GM12878 (cell line): Measurements from ENCODE around the gene HPSE. TPM values are rescaled to one million over a fixed set of nuclear protein-coding genes. Genes with fewer than 3 reads are reported as not detected.

ENCODE experiments used
- ATAC-seq: fragments of 200-7000 bp; cut with Tn5 transposase; 3 replicates; pipeline ENCODE4 v1.9.1; 2020; ENCODE audit warnings: mild to moderate bottlenecking, moderate library complexity
- BruUV-seq: library from RNA; stranded (reverse); fragments of 400-500 nt; replicated peaks from 2 replicates; lab custom pipeline; 2021; lab: Mats Ljungman, UMichigan
- CTCF ChIA-PET: fragments of 300-600 bp; sonication (Branson Sonifier 250); formaldehyde crosslinking; extraction: SDS; loops from one replicate; lab custom pipeline; 2021; ENCODE audit warnings: inconsistent platforms; lab: Yijun Ruan, JAX
- POLR2A ChIA-PET: fragments of 350-600 bp; formaldehyde crosslinking; extraction: SDS; loops from one replicate; lab custom pipeline; 2021; ENCODE audit warnings: inconsistent platforms; lab: Charles Lee
- RAD21 ChIA-PET: fragments of 300-600 bp; sonication (Branson Sonifier 250); formaldehyde crosslinking; loops from one replicate; lab custom pipeline; 2023; ENCODE audit warnings: antibody characterized with exemption; ENCODE audit not compliant: unreplicated experiment; lab: Charles Lee
- SMC1A ChIA-PET: fragments of 300-600 bp; sonication (Branson Sonifier 250); formaldehyde crosslinking; loops from one replicate; lab custom pipeline; 2023; ENCODE audit not compliant: unreplicated experiment, uncharacterized antibody; lab: Charles Lee
- DNase-seq: peaks from one replicate; pipeline ENCODE4 v3.0.0-alpha.2; 2011; ENCODE audit warnings: low read depth, low spot score
- FAIRE-seq: peaks from 3 replicates; lab custom pipeline; 2011; peaks lifted over from hg19 to GRCh38; lab: Jason Lieb, UNC
- H2AFZ ChIP-seq: 2 replicates; pipeline ENCODE4 v1.6.0; 2011; ENCODE audit warnings: low read depth, low read length, control low read depth; ENCODE audit not compliant: control insufficient read depth
- H3K27ac ChIP-seq: 2 replicates; pipeline ENCODE4 v1.5.1; 2011; ENCODE audit warnings: control low read depth; ENCODE audit not compliant: control insufficient read depth, insufficient read depth
- H3K27me3 ChIP-seq, 2 experiments: replicated peaks in 1 of 2; 2 replicates each; pipeline versions ENCODE4 v1.6.0 to v1.6.1; 2011; ENCODE audit warnings: low read length in 1 of 2; ENCODE audit not compliant: control insufficient read depth in 2 of 2, insufficient read depth in 2 of 2
- H3K36me3 ChIP-seq, 2 experiments: 2 replicates each; pipeline ENCODE4 v1.5.1; 2011; ENCODE audit warnings: low read length in 1 of 2; ENCODE audit not compliant: control insufficient read depth in 2 of 2, insufficient read depth in 2 of 2
- H3K4me1 ChIP-seq: 2 replicates; pipeline ENCODE4 v1.6.1; 2011; ENCODE audit warnings: mild to moderate bottlenecking, low read length, moderate library complexity, mixed read lengths; ENCODE audit not compliant: control insufficient read depth, insufficient read depth
- H3K4me2 ChIP-seq: 2 replicates; pipeline ENCODE4 v1.6.0; 2011; ENCODE audit warnings: control low read depth; ENCODE audit not compliant: control insufficient read depth, insufficient read depth
- H3K4me3 ChIP-seq: fragments of 200-600 bp; sonication (generic); 2 replicates; pipeline ENCODE4 v1.5.1; 2016
- H3K79me2 ChIP-seq: 2 replicates; pipeline ENCODE4 v1.6.0; 2011; ENCODE audit warnings: low read length; ENCODE audit not compliant: control insufficient read depth, insufficient read depth
- H3K9ac ChIP-seq: 2 replicates; pipeline ENCODE4 v1.8.0; 2011; ENCODE audit warnings: low read length, control low read depth, mixed read lengths; ENCODE audit not compliant: control insufficient read depth, insufficient read depth
- H3K9me3 ChIP-seq: replicated peaks from 3 replicates; pipeline ENCODE4 v1.5.1; 2011; ENCODE audit warnings: mild to moderate bottlenecking, low read length; ENCODE audit not compliant: control insufficient read depth, insufficient read depth
- H4K20me1 ChIP-seq: 2 replicates; pipeline ENCODE4 v1.6.0; 2011; ENCODE audit not compliant: control insufficient read depth, insufficient read depth
- BRCA1 ChIP-seq: IDR thresholded peaks from 2 replicates; pipeline ENCODE4 v1.6.1; 2011; ENCODE audit warnings: low read depth, low read length, improper control_type of control experiment
- CBFB ChIP-seq: IDR thresholded peaks from 2 replicates; pipeline ENCODE4 v1.6.1; 2016; ENCODE audit warnings: antibody characterized with exemption, low read depth
- CBX3 ChIP-seq: fragments of 200-600 bp; sonication (generic); IDR thresholded peaks from 2 replicates; pipeline ENCODE4 v1.6.1; 2016; ENCODE audit warnings: low read depth, borderline replicate concordance
- CHD1 ChIP-seq: IDR thresholded peaks from 2 replicates; pipeline ENCODE4 v1.6.1; 2012; ENCODE audit warnings: low read depth, low read length, improper control_type of control experiment
- CHD2 ChIP-seq: IDR thresholded peaks from 2 replicates; pipeline ENCODE4 v1.6.1; 2011; ENCODE audit warnings: low read depth, low read length, improper control_type of control experiment, borderline replicate concordance
- CHD4 ChIP-seq: fragments of 200-600 bp; sonication (generic); IDR thresholded peaks from 2 replicates; pipeline ENCODE4 v1.6.1; 2016; ENCODE audit warnings: mild to moderate bottlenecking
- ESRRA ChIP-seq: IDR thresholded peaks from 2 replicates; pipeline ENCODE4 v1.6.1; 2012; ENCODE audit warnings: mild to moderate bottlenecking, low read length, improper control_type of control experiment
- EZH2 ChIP-seq: IDR thresholded peaks from 2 replicates; pipeline ENCODE4 v1.6.1; 2012; ENCODE audit warnings: low read depth, mild to moderate bottlenecking, control low read depth, inconsistent platforms, low read length, borderline replicate concordance; ENCODE audit not compliant: control insufficient read depth
- PAX5 ChIP-seq: IDR thresholded peaks from 2 replicates; pipeline ENCODE4 v1.6.1; 2011; ENCODE audit warnings: low read depth, low read length, borderline replicate concordance
- RAD21 ChIP-seq: IDR thresholded peaks from 2 replicates; pipeline ENCODE4 v1.6.1; 2011; ENCODE audit warnings: mild to moderate bottlenecking, low read depth, low read length, moderate library complexity; ENCODE audit not compliant: insufficient read depth
- RBBP5 ChIP-seq: fragments of 200-600 bp; sonication (generic); conservative IDR thresholded peaks from 2 replicates; pipeline ENCODE4 v1.6.1; 2016
- RELA ChIP-seq: fragments of 450-650 bp; IDR thresholded peaks from 2 replicates; pipeline ENCODE4 v1.8.0; 2014; ENCODE audit warnings: borderline replicate concordance; ENCODE audit not compliant: partially characterized antibody
- STAT1 ChIP-seq: fragments of 450-650 bp; conservative IDR thresholded peaks from 2 replicates; pipeline ENCODE4 v1.6.1; 2014; ENCODE audit warnings: antibody characterized with exemption, mild to moderate bottlenecking
- TARDBP ChIP-seq: IDR thresholded peaks from 2 replicates; pipeline ENCODE4 v1.6.1; 2016; ENCODE audit warnings: borderline replicate concordance
- YBX1 ChIP-seq: fragments of 450-650 bp; IDR thresholded peaks from 2 replicates; pipeline ENCODE4 v1.6.1; 2016; ENCODE audit warnings: antibody characterized with exemption
- ZNF622 ChIP-seq: fragments of 450-650 bp; IDR thresholded peaks from 2 replicates; pipeline ENCODE4 v1.6.1; 2017; ENCODE audit warnings: mild to moderate bottlenecking, inconsistent platforms
- WGBS: methylation state at CpG from one replicate; pipeline ENCODE4 v1.1.6; 2016; ENCODE audit warnings: low lambda C conversion rate; ENCODE audit not compliant: insufficient replicate concordance, insufficient coverage; ENCODE audit errors: missing lambda C conversion rate; 5-methylcytosine and 5-hydroxymethylcytosine counted together
- in situ Hi-C: fragments of 300-500 bp; cut with MboI; formaldehyde crosslinking; loops from 9 replicates; pipeline ENCODE4 v1.14.3; 2018; ENCODE audit warnings: mixed read lengths
- intact Hi-C: fragments of 100-400 bp; cut with micrococcal nuclease; formaldehyde crosslinking; loops from one replicate; pipeline ENCODE4 v1.14.2; 2022; ENCODE audit not compliant: unreplicated experiment
- polyA plus RNA-seq, 11 experiments: library from polyadenylated mRNA; depleted of rRNA in 4 of 11; unstranded in 6 of 11; stranded (reverse) in 5 of 11; fragments of >200 nt; fragmentation: Nextera tagmentation in 4 of 11; fragmentation: Illumina TruSeq in 1 of 11; extraction: Ambion mirVana in 4 of 11; extraction: Trizol in 1 of 11; gene quantifications; 1 replicate in 1 of 11; 2 replicates in 10 of 11; pipeline versions ENCODE4 v1.2.1 to v1.2.3, GENCODE V29; 2011 to 2016; ENCODE audit warnings: inconsistent platforms in 2 of 11, missing spikeins in 2 of 11, low read depth in 1 of 11
- total RNA-seq, 4 experiments: library from RNA; depleted of rRNA in 3 of 4; stranded (reverse); fragments of >200 nt in 3 of 4; fragmentation: Illumina TruSeq in 1 of 4; extraction: Trizol in 1 of 4; gene quantifications; 2 replicates each; pipeline versions ENCODE4 v1.2.1 to v1.2.3, GENCODE V29; 2013 to 2021
- TF ChIP-seq, protein P1 (sequence below): fragments of 450-650 bp; IDR thresholded peaks from 2 replicates; pipeline ENCODE4 v1.6.1; 2017; ENCODE audit warnings: borderline replicate concordance
- TF ChIP-seq, protein P2 (sequence below): fragments of 450-650 bp; IDR thresholded peaks from 2 replicates; pipeline ENCODE4 v1.6.1; 2017; ENCODE audit warnings: low read depth, mild to moderate bottlenecking, moderate library complexity
- TF ChIP-seq, protein P3 (sequence below): IDR thresholded peaks from 2 replicates; pipeline ENCODE4 v1.6.1; 2012; ENCODE audit warnings: low read depth, low read length, improper control_type of control experiment
- TF ChIP-seq, protein P4 (sequence below): IDR thresholded peaks from 2 replicates; pipeline ENCODE4 v1.6.1; 2011; ENCODE audit warnings: mild to moderate bottlenecking, low read depth, low read length, moderate library complexity; ENCODE audit not compliant: insufficient replicate concordance

Gene HPSE
- total and polyA plus RNA-seq, 10 of the 15 experiments (the other 5 are each of a cell fraction or from before 2014, with no cell fraction given): 0.16 to 0.89 (median 0.58) TPM

DNA sequence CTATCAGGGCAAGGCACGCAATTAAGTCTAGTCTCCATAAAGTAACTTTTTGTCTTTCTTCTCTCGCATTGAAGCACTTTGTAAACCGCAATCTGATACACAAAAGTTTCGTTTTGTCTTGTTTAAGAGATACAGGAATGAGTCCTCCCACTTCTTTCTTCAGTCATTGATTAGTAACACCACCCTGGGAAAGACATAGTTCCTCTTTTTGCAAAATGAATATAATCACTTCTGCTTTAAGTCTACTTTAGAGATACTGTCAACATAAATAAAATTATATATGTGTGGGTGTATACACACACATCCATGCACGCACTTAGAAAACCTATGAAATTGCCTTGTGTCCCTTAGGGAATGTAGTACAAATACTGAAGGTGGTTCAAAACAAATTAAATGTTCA is 61.7 kb downstream of the HPSE start:
- peaks cover 10% of the 10 kb centered on the region for H3K79me2 ChIP-seq
- intact Hi-C loops (loop anchor here (1.0 to 2.0 kb wide), 3 partner anchors 33 to 98 kb away; no protein-coding TSS in a partner anchor), in situ Hi-C loops (no loop called here)
- peak overlapping the region; percentile 69 for H3K4me2 ChIP-seq
- peak; percentile 91 for FAIRE-seq
- H3K4me1 ChIP-seq: peaks cover 51% of the 10 kb centered on the region
- WGBS: 0% methylated on average over 5 of the region's 5 CpGs
- H3K27me3 ChIP-seq: no peaks in the 10 kb centered on the region
- ChIA-PET RAD21 (interaction anchor here (1.0 to 3.6 kb wide), 12 partner anchors 8 to 202 kb away, joined by 3 to 27 read pairs (median 5); partner anchors contain the start of gene COQ2), POLR2A (interaction anchor here (1.4 kb wide), 1 partner anchor 160 kb away, joined by 5 read pairs; no protein-coding TSS in a partner anchor), CTCF (interaction anchor here (0.8 to 3.9 kb wide), 17 partner anchors 9 to 376 kb away, joined by 3 to 54 read pairs (median 6); partner anchors contain the start of genes COPS4 and COQ2), SMC1A (interaction anchor here (1.0 to 7.1 kb wide), 13 partner anchors 8 to 374 kb away, joined by 3 to 50 read pairs (median 8); partner anchors contain the start of gene COQ2)
- peak overlapping the region; percentile 92 for H3K27ac ChIP-seq
- H2AFZ ChIP-seq: no peak overlapping the region
- H3K4me3 ChIP-seq: no peak overlapping the region; the same call in 1 of the 2 replicates
- H3K9ac ChIP-seq: no peak overlapping the region
- peaks cover 2 to 21% of the 10 kb centered on the region in 2 experiments for H3K36me3 ChIP-seq
- H4K20me1 ChIP-seq: no peaks in the 10 kb centered on the region
- ATAC-seq: peak; percentile 80
- DNase-seq: peak; percentile 95
- H3K9me3 ChIP-seq: no peaks in the 10 kb centered on the region
- BruUV-seq: no TSS peak
- TF ChIP-seq ZNF622: no peak
- TF ChIP-seq RELA: no peak
- TF ChIP-seq PAX5: peak; percentile 71
- TF ChIP-seq RAD21: no peak
- TF ChIP-seq, protein P1, sequence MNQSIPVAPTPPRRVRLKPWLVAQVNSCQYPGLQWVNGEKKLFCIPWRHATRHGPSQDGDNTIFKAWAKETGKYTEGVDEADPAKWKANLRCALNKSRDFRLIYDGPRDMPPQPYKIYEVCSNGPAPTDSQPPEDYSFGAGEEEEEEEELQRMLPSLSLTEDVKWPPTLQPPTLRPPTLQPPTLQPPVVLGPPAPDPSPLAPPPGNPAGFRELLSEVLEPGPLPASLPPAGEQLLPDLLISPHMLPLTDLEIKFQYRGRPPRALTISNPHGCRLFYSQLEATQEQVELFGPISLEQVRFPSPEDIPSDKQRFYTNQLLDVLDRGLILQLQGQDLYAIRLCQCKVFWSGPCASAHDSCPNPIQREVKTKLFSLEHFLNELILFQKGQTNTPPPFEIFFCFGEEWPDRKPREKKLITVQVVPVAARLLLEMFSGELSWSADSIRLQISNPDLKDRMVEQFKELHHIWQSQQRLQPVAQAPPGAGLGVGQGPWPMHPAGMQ: no peak
- no peak for TF ChIP-seq EZH2
- TF ChIP-seq, protein P2, sequence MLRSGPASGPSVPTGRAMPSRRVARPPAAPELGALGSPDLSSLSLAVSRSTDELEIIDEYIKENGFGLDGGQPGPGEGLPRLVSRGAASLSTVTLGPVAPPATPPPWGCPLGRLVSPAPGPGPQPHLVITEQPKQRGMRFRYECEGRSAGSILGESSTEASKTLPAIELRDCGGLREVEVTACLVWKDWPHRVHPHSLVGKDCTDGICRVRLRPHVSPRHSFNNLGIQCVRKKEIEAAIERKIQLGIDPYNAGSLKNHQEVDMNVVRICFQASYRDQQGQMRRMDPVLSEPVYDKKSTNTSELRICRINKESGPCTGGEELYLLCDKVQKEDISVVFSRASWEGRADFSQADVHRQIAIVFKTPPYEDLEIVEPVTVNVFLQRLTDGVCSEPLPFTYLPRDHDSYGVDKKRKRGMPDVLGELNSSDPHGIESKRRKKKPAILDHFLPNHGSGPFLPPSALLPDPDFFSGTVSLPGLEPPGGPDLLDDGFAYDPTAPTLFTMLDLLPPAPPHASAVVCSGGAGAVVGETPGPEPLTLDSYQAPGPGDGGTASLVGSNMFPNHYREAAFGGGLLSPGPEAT: peak; percentile 94
- TF ChIP-seq, protein P3, sequence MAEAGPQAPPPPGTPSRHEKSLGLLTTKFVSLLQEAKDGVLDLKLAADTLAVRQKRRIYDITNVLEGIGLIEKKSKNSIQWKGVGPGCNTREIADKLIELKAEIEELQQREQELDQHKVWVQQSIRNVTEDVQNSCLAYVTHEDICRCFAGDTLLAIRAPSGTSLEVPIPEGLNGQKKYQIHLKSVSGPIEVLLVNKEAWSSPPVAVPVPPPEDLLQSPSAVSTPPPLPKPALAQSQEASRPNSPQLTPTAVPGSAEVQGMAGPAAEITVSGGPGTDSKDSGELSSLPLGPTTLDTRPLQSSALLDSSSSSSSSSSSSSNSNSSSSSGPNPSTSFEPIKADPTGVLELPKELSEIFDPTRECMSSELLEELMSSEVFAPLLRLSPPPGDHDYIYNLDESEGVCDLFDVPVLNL: no peak
- peak; percentile 72; the same call in 1 of the 2 replicates for TF ChIP-seq CHD2
- peak; percentile 70; the same call in 1 of the 2 replicates for TF ChIP-seq CHD4
- TF ChIP-seq CHD1: no peak
- TF ChIP-seq CBX3: no peak
- TF ChIP-seq TARDBP: no peak
- no peak for TF ChIP-seq BRCA1
- no peak for TF ChIP-seq STAT1
- TF ChIP-seq CBFB: peak; percentile 77
- TF ChIP-seq, protein P4, sequence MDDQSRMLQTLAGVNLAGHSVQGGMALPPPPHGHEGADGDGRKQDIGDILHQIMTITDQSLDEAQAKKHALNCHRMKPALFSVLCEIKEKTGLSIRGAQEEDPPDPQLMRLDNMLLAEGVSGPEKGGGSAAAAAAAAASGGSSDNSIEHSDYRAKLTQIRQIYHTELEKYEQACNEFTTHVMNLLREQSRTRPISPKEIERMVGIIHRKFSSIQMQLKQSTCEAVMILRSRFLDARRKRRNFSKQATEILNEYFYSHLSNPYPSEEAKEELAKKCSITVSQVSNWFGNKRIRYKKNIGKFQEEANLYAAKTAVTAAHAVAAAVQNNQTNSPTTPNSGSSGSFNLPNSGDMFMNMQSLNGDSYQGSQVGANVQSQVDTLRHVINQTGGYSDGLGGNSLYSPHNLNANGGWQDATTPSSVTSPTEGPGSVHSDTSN: no peak
- TF ChIP-seq ESRRA: no peak
- TF ChIP-seq RBBP5: no peak
- TF ChIP-seq YBX1: no peak
